Kidney (tissue), 14 donors: Measurements from ENCODE around the gene SOX14. TPM values are rescaled to one million over a fixed set of nuclear protein-coding genes. Genes with fewer than 3 reads are reported as not detected.

Experiments
- DNase-seq, 5 donors: peaks; one replicate each; pipeline ENCODE4 v3.0.0-alpha.2; 2013 to 2020
- FAIRE-seq: peaks from 2 replicates; lab custom pipeline; 2012; peaks lifted over from hg19 to GRCh38; lab: Jason Lieb, UNC
- H3K27ac ChIP-seq, 2 donors: one replicate each; pipeline ENCODE4 v1.7.0; 2013; ENCODE audit warnings: low read depth in 2 of 2, low read length in 2 of 2, inconsistent platforms in 1 of 2
- H3K27me3 ChIP-seq: one replicate; pipeline ENCODE4 v1.7.1; 2013; ENCODE audit warnings: low read length, inconsistent platforms; ENCODE audit not compliant: control insufficient read depth, insufficient read depth
- H3K36me3 ChIP-seq, 3 donors: one replicate each; pipeline versions ENCODE4 v1.7.0 to v1.7.1; 2013; ENCODE audit warnings: low read length in 3 of 3, control low read depth in 1 of 3, inconsistent platforms in 1 of 3; ENCODE audit not compliant: insufficient read depth in 3 of 3, control insufficient read depth in 2 of 3
- H3K4me1 ChIP-seq, 3 donors: one replicate each; pipeline versions ENCODE4 v1.7.0 to v1.7.1; 2013; ENCODE audit warnings: low read length in 3 of 3, inconsistent platforms in 1 of 3, low read depth in 1 of 3; ENCODE audit not compliant: control insufficient read depth in 2 of 3, insufficient read depth in 2 of 3
- H3K4me3 ChIP-seq, 3 donors: one replicate each; pipeline versions ENCODE4 v1.7.0 to v1.8.1; 2013; ENCODE audit warnings: low read length in 3 of 3, control low read depth in 1 of 3, inconsistent platforms in 1 of 3
- H3K9ac ChIP-seq, 3 donors: one replicate each; pipeline versions ENCODE4 v1.7.0 to v1.7.1; 2013; ENCODE audit warnings: low read length in 3 of 3, control low read depth in 1 of 3, inconsistent platforms in 1 of 3
- H3K9me3 ChIP-seq, 3 donors: one replicate each; pipeline versions ENCODE4 v1.7.0 to v1.7.1; 2013; ENCODE audit warnings: low read length in 3 of 3, control low read depth in 1 of 3, inconsistent platforms in 1 of 3; ENCODE audit not compliant: control insufficient read depth in 2 of 3, insufficient read depth in 1 of 3
- CTCF ChIP-seq: IDR thresholded peaks from 3 replicates; pipeline ENCODE4 v1.5.1; 2012; ENCODE audit warnings: mild to moderate bottlenecking, moderate library complexity, borderline replicate concordance; ENCODE audit not compliant: insufficient read depth; ENCODE audit errors: extremely low read depth
- intact Hi-C: fragments of 100-400 bp; cut with DNase I; formaldehyde crosslinking; loops from one replicate; pipeline ENCODE4 v1.11.1; 2022
- polyA plus RNA-seq: library from polyadenylated mRNA; stranded (reverse); fragments of 350-450 nt; fragmentation: Illumina TruSeq; extraction: RNeasy Lipid Tissue Mini Kit (QIAGEN cat#74804); gene quantifications from one replicate; pipeline ENCODE4 v1.2.3, GENCODE V29; 2014; ENCODE audit warnings: low read depth, low replicate concordance; ENCODE audit not compliant: insufficient read depth
- total RNA-seq: library from RNA; stranded (reverse); fragmentation: NEBNext Ultra II Directional; extraction: Animal tissue kit (Norgen Biotek cat#: 25700); gene quantifications from one replicate; pipeline ENCODE4 v1.2.1, GENCODE V29; 2021
- donor health status: control.
- donor health status: control.
- donor health status: control.
- donor health status: control.
- donor health status: control.
- donor health status: DM: yes; HTN: yes; CAD: no.
- donor health status: Normal renal cell carcinoma (clear cell type).

The SOX14 gene
- total and polyA plus RNA-seq, 2 donors from 2014 or later = not detected

GRCh38 chr3:137787529-137787928 is 23.4 kb downstream of the SOX14 start:
- H3K9ac ChIP-seq = no peak overlapping the region
- H3K27ac ChIP-seq = no peak overlapping the region
- no peaks in the 10 kb centered on the region for H3K9me3 ChIP-seq
- DNase-seq = no peak
- H3K4me3 ChIP-seq = no peak overlapping the region
- intact Hi-C loops = no loop called here
- no peaks in the 10 kb centered on the region for H3K4me1 ChIP-seq
- H3K27me3 ChIP-seq = no peaks in the 10 kb centered on the region
- no peak for TF ChIP-seq CTCF
- FAIRE-seq = no peak
- no peaks in the 10 kb centered on the region for H3K36me3 ChIP-seq

DNA sequence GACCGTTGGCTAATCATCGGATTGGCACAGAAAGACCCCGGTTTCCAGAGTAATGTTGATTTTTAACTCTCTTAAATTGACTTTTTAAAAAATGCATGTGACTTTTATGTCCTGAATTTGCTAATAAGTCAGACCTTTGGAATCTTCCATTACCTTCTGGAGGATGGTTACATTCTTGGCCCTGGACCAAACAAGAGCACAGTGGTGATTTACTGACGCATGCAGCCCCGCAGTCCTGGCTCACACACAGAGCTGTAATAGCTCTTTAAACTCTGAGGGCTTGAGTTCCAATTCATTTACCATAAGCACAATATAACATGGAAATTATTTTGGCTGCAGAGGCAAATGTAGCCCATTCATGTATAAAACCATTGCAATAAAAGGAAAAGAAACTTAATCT is 25.1 kb downstream of the SOX14 start:
- FAIRE-seq (no peak), DNase-seq (peak in 1 of 5 donors; percentile 23)
- H3K27ac ChIP-seq = no peak overlapping the region
- TF ChIP-seq CTCF = no peak
- H3K4me3 ChIP-seq = no peak overlapping the region
- intact Hi-C loops = no loop called here
- no peaks in the 10 kb centered on the region for H3K27me3 ChIP-seq
- no peaks in the 10 kb centered on the region for H3K9me3 ChIP-seq
- no peak overlapping the region for H3K9ac ChIP-seq
- no peaks in the 10 kb centered on the region for H3K36me3 ChIP-seq
- H3K4me1 ChIP-seq = no peaks in the 10 kb centered on the region

DNA sequence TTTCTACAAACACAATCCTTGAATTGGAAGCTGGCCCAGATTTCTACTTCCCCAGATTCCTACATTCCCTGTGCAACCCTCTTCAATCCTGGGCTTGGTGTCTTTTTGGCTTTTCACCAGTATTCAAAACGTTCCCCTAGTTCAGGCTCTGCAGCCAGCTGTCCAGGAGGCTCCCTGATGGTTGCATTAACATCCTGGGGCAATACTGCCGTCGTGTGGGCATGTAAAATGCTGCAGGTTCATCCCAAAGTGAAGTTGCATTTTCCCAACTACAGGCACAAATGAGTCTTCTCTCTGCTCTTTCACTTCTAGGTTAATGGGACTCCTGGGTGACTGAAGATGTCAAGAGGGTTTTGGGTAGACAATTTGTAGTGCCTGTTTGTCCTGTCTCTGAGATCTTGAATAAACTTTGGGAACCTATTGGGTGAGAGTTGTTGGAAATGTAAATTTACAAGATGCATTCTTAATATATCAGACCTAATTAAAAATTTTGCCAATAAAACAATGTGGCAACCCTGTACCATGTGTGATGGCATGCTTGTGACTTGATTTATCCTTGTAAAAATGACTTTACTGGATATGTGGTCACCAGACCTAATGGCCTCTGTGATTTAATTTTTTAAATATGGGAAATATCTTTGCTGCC is 28.6 kb downstream of the SOX14 start:
- Histone ChIP-seq H3K36me3 (no peaks in the 10 kb centered on the region), H3K9ac (no peak overlapping the region), H3K9me3 (no peaks in the 10 kb centered on the region), H3K4me1 (no peaks in the 10 kb centered on the region), H3K27me3 (no peaks in the 10 kb centered on the region), H3K27ac (no peak overlapping the region), H3K4me3 (no peak overlapping the region)
- no peak for FAIRE-seq
- intact Hi-C loops = no loop called here
- TF ChIP-seq CTCF = peak; percentile 69
- peak in 3 of 5 donors; percentile 22 to 48 (median 43) for DNase-seq

GRCh38 chr3:137796993-137797392 is 32.9 kb downstream of the SOX14 start:
- DNase-seq (no peak), FAIRE-seq (no peak)
- H3K36me3 ChIP-seq = no peaks in the 10 kb centered on the region
- no peaks in the 10 kb centered on the region for H3K9me3 ChIP-seq
- no peaks in the 10 kb centered on the region for H3K27me3 ChIP-seq
- TF ChIP-seq CTCF = no peak
- intact Hi-C loops = no loop called here
- no peak overlapping the region for H3K9ac ChIP-seq
- no peaks in the 10 kb centered on the region for H3K4me1 ChIP-seq
- H3K27ac ChIP-seq = no peak overlapping the region
- no peak overlapping the region for H3K4me3 ChIP-seq
